Astrocyte (in vitro differentiated cells and primary cell): ENCODE measurements around the gene TADA2A.

ENCODE experiments used
- EZH2 ChIP-seq: IDR thresholded peaks from 2 replicates; pipeline ENCODE4 v1.6.1; 2012; ENCODE audit warnings: mild to moderate bottlenecking, low read length, inconsistent platforms; ENCODE audit not compliant: insufficient read depth
- TF ChIP-seq, protein P1 (sequence below): IDR thresholded peaks from 2 replicates; pipeline ENCODE4 v1.5.1; 2011; ENCODE audit warnings: low read depth, mild to moderate bottlenecking, inconsistent platforms, low read length, moderate library complexity; ENCODE audit not compliant: insufficient read depth

DNA sequence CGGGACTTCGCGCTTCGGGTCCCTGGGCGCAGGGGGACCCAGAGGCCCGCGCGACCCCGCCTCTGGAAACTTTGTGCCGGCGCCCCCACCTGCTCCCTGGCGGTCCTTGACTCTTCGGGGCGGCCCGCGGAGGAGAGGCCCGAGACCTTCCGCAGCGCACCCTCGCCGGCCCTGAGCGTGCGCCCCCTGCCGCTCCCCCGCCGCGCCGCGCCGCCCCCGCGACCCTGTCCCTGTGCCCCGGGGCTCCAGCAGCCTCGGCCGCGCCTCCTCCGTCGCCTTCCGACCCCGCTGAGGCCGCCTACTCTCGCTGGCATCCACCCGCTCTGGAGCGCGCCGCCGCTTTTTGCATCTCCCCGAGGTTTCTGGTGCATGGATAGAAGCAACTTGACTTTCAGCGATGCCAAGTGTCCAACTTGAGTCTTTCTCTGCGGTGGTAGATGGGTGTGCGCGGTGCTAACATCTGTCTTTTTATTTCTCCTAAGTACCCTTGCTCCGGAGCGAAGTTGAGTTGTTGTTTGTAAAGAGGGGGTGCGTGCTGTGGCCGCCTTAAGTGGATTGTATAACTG, 83.4 kb downstream of the TADA2A start:
- TF ChIP-seq, protein P1, sequence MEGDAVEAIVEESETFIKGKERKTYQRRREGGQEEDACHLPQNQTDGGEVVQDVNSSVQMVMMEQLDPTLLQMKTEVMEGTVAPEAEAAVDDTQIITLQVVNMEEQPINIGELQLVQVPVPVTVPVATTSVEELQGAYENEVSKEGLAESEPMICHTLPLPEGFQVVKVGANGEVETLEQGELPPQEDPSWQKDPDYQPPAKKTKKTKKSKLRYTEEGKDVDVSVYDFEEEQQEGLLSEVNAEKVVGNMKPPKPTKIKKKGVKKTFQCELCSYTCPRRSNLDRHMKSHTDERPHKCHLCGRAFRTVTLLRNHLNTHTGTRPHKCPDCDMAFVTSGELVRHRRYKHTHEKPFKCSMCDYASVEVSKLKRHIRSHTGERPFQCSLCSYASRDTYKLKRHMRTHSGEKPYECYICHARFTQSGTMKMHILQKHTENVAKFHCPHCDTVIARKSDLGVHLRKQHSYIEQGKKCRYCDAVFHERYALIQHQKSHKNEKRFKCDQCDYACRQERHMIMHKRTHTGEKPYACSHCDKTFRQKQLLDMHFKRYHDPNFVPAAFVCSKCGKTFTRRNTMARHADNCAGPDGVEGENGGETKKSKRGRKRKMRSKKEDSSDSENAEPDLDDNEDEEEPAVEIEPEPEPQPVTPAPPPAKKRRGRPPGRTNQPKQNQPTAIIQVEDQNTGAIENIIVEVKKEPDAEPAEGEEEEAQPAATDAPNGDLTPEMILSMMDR, result no peak
- TF ChIP-seq EZH2, result no peak
